GM18858 (cell line): ENCODE results near the gene CD300LG.

Source experiments
- ATAC-seq: cut with Tn5 transposase; IDR thresholded peaks from one replicate; pipeline ENCODE4 v1.9.1; 2021; ENCODE audit not compliant: unreplicated experiment

The CD300LG gene

DNA sequence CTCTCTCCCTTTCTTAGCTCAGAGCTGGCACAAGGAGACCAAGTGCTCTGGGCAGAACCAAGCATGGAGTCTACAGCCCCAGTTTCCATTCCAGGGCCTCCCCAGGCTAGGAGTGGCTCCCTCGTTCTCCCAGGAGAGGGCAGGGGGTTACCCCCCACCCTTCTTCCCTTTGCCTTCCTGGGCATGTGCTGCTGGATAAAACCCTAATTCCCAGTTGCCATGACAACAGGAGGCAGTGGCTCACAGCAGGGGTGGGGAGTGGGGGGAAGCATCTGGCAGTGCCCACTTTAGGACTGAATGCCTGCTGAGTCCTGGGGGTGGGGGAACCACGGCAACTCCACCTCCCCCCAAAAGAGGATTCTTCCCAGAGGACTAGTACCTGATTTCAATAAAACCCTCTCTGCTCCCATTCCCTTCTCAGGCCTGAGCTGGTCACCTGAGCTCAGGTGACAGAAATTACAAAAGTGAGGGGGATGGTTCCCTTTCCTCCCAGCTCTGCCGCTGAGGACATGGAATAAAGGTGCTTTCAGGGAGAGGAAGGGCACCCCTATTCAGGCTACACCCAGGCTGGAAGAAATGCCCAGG, 58.5 kb downstream of the CD300LG start:
- ATAC-seq: no peak

DNA sequence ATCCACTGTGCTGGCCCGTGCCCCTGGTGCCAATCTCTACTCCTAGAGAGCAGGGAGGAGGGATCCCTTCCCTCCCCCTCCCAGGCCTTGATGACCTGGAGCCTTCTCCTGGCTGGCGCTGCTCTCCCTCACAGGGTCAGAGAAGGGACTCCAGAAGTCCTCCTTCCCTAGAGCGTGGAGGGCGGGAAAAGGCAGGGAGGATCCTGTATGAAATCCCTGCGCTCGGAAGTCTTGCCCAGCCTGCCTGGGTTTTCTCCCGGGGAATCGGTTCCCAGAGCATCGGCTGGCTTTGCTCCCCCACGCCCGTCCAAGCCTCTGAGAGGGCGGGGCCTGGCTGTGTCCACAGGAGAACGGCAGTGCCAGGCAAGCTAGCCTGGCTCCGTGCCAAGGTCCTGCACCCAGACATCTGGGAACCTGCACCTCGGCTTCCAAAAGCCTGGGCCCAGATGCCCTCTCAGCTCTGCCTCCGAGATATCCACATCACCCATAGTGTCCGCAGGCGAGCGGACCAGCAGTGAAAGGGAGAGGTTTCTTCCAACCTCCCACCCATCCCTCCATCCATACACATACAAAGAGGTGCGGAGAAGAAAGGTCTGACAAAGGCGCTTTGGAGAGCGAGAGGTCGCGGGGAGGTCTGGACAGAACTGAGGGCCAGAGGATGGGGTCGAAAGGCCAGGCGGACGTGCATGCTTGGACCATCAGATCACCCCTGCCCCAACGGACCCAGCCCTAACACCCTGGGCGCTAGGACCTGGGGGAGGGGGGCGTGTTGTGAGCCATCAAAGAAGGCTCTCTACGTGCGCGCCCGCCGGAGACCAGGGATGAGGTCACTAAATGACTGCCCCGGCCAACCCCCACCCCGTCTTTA, 59.2 kb downstream of the CD300LG start:
- no peak for ATAC-seq

DNA sequence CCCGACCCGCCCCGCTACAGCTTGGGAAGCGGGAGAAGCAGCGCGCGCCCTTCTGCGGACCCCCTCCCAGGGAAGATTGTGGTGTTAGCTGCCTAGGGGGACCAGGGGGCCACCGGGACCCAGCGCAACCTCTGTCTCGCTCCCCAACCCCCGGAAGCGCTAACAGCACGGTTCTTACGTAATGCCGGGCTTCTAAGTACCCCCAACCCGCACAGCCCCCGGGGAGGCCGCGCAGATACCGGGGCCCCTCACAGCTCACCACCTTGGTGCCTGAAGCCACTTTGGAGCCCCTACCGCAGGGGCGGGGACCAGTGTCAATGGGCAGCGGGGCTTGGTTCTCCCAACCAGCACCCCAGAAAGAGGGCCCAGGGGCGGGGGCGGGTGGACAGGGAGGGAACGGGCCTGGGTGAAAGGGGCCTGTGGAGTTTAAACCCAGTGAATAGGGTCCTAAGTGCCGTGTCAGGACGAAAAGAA, 60.0 kb downstream of the CD300LG start:
- ATAC-seq: no peak

DNA sequence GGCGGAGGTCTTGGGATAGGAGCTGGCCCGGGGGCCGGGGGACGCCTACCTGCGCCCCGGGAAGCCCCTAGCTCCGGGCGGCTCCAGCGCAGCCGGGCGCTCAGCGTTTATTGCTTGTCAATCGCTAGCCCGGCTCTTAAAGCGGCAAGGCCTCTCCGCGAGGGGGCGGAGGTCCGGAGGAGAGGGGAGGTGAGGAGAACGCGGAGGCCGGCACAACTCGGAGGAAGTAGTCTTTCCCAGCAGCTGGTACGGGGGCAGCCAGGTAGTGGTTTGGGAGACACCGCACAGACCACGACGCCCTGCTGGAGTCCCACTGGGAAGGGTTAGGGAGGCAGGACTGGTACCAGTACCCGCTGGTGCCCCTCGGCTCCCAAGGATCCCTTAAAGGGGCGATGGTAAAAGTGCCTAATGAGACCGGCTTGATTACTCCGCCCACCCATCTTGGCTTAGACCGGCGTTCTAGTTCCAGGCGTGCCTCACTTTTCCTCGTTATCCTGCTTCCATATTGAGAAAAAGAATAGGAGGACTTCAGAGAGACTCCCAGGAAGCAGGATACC, 60.5 kb downstream of the CD300LG start, which contains the start of gene MPP2:
Gene MPP2, minus strand, starts transcription at position 112 of the 557 bp plus-strand sequence. CDS start 3,076 bp downstream, outside the sequence.
- ATAC-seq: no peak

DNA sequence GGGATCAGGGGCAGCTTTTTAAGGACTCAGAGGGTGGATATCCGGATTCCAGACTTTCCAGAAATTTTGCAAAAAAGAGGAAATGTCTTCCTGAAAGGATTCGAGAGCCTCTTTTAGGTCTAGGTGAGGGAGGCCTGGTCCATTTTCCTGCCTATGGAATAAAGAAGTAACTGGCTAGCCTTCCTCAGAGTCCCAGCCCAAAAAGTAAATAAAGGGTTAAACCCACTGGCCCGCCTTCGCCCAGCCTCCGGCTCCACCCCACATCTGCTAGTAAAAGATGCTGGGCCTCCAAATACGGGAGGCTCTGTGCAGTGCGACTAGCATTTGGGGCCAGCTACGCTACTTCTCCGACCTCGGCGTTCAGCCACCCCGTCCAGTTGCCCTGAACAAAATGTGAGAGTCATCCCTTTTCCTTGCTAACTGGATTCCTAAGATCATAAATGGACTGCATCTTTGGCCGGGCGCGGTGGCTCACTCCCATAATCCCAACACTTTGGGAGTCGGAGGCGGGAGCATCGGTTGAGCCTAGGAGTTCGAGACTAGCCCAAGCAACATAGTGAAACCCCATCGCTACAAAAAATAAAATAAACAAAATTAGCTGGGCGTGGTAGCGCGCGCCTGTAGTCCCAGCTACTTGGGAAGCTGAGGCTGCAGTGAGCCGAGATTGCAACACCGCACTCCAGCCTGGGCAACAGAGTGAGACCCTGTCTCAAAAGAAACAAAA, 61.2 kb downstream of the CD300LG start:
- no peak for ATAC-seq

DNA sequence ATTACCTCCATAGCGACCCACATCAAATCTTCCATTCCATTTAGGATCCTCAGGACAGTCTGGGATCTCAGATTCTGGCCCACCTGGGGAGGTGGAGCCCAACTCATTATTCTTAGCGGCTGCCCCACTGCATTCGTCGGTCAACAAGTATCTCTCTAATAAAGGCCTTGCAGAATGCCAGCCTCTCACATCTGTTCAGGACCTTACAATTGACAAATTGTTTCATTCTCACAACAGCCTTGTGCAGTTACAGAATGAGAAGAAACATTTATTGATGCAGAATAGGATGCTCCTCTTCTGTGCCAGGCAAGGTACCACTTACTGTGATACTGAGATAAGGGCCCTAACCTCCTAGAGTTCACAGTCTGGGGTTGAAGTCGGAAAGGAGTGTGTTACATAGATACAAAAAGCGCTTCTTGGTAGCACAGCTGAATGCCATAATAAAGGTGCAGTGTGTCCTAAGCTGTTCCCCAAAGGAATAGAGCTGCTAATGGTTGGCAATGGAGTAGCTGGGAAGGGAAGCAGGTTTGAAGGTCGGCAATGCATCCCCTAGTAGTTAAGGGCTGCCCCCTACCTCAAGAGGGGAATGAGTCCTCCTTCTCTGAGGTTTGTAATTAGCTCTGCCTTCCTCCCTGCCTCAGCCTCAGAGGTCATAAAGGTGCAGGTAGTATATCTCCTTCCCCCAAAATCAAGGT, 62.7 kb downstream of the CD300LG start:
- no peak for ATAC-seq

DNA sequence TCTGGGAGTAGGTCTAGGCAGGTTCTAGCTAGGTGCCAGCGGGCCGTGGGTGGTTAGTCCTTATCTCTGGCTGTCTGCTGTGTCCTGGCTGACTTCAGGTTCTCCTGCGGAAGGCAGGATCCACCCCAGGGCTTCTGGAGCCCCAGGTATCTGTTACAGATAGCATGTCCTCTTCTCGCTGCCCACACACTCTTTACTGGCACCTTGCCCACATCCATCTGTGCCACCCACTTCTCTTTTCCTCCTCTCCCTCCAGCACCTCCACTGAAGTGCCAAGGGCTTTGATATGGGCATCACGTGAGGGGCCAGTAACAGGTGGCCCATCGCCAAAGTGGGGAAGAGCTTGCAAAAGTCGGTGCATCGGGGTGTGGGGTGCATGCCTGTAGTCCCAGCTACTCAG, 64.9 kb downstream of the CD300LG start:
- ATAC-seq: no peak

DNA sequence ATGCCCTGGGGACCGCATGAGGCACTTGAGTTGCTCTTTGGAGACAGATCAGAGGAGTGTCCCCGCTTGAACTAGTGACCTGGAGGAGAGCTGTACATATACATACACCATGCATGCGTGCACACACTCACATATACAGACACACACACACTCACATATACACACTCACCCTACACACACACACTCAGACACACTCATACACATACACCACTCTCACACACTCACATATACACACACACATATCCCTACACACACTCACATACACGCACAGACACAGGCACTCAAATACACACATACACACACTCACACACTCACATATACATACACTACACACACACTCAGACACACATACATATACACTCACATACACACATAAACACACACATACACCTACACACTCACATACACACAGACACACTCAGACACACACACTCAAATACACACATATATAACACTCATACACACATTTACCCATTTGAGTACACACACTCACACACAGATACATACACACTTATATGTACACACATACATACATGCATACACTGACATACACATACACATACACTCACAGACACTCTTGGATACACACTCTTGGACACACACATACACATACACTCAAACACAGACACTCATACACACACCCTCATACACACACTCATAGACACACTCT, 65.8 kb downstream of the CD300LG start:
- ATAC-seq: no peak
